ENCODE results near the gene BCORL1.

DNA sequence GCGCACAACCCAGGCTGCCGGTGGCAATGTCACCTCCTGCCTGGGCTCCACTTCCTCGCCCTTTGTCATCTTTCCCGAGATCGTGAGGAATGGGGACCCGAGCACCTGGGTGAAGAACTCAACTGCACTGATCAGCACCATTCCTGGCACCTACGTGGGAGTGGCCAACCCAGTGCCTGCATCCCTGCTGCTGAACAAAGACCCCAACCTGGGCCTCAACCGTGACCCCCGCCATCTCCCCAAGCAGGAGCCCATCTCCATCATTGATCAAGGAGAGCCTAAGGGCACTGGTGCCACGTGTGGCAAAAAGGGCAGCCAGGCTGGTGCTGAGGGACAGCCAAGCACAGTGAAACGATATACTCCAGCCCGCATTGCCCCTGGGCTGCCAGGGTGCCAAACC lies 32.3 kb downstream of the BCORL1 start:
- TF ChIP-seq CTCF (IDR thresholded peaks at IDR 0.05; ENCODE audit: insufficient read depth, low read length) (no peak), POLR2AphosphoS5 (IDR thresholded peaks at IDR 0.05; ENCODE audit: low read depth) (no peak), REST (IDR thresholded peaks at IDR 0.05; ENCODE audit: insufficient replicate concordance, low read depth) (no peak), GABPA (IDR thresholded peaks at IDR 0.05; ENCODE audit: low read depth) (no peak), SPI1 (IDR thresholded peaks at IDR 0.05; ENCODE audit: borderline replicate concordance, low read depth) (no peak)
